ENCODE data around the gene USP17L27. TPM values are rescaled to one million over a fixed set of nuclear protein-coding genes. Genes with fewer than 3 reads are reported as not detected.
"Not testable (repeated sequence)": the region's sequence is repeated elsewhere in the genome, so short reads cannot be mapped to it uniquely, and the experiment has no call there.

USP17L27 gene, protein sequence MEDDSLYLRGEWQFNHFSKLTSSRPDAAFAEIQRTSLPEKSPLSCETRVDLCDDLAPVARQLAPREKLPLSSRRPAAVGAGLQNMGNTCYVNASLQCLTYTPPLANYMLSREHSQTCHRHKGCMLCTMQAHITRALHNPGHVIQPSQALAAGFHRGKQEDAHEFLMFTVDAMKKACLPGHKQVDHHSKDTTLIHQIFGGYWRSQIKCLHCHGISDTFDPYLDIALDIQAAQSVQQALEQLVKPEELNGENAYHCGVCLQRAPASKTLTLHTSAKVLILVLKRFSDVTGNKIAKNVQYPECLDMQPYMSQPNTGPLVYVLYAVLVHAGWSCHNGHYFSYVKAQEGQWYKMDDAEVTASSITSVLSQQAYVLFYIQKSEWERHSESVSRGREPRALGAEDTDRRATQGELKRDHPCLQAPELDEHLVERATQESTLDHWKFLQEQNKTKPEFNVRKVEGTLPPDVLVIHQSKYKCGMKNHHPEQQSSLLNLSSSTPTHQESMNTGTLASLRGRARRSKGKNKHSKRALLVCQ
- not detected in 2 replicates for total RNA-seq (ENCODE audit: low replicate concordance)

DNA sequence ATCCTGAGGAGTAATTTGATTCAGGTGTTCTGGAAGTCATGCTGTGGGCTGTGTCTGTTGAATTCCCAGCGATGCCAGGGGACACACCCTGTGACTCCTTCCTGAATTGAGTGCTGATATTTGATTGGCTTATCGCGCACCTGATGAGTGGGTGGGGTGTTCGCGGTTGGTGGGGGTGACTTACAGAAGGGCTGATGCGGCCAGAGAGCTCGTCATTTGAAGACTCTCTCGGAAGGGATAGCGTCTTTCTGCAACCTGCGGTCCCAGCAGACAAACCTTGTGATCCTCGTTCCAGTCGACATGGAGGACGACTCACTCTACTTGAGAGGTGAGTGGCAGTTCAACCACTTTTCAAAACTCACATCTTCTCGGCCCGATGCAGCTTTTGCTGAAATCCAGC lies at the start of gene USP17L27:
TSS of gene USP17L27 (plus strand) at position 301 of the 400 bp plus-strand sequence. CDS start at position 301, 0 bp downstream.
- H3K79me2 ChIP-seq (ENCODE audit: low read depth); H3K4me3 Mint-ChIP-seq; H3K9ac ChIP-seq; DNase-seq (ENCODE audit: low spot score); H3K27ac ChIP-seq; H4K20me1 ChIP-seq (ENCODE audit: low read depth); H3K27me3 Mint-ChIP-seq (ENCODE audit: insufficient read depth, low read depth); H3K36me3 ChIP-seq; H3K27me3 ChIP-seq; H3K4me1 Mint-ChIP-seq; H3K9me3 Mint-ChIP-seq; H2AFZ ChIP-seq (replicated peaks); H3K4me3 ChIP-seq; H3K9me3 ChIP-seq (ENCODE audit: low read depth); H3K4me2 ChIP-seq; H3K36me3 Mint-ChIP-seq; H3K4me1 ChIP-seq; H3F3A ChIP-seq (ENCODE audit: low read depth); H3K27ac Mint-ChIP-seq: not testable (repeated sequence)

DNA sequence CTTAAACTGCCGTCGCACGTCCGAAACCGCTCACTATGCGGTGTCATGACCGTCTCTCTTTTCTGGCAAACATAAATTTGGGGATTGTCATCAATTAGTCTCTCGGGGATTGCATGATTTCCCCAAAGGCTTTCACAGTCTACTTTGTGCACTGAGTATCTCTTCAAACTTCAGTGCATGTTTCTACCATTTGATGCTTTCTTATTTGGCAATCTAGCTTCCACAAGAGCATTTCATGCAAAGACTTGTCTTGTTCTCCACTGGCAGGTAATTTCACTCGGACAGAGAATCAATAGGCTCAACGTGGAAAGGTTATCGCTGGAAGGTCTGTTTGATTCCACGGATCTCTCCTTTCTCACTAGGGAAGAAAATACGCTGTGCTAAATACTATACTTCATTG lies 19.8 kb upstream of the USP17L27 start:
- H3K36me3 ChIP-seq; H3K4me1 Mint-ChIP-seq; H3F3A ChIP-seq (ENCODE audit: low read depth); H3K27ac Mint-ChIP-seq; H3K9me3 ChIP-seq (ENCODE audit: low read depth); H3K9me3 Mint-ChIP-seq; H3K4me3 Mint-ChIP-seq; H3K36me3 Mint-ChIP-seq; H3K27me3 Mint-ChIP-seq (ENCODE audit: insufficient read depth, low read depth); H2AFZ ChIP-seq (replicated peaks); H3K79me2 ChIP-seq (ENCODE audit: low read depth); H3K4me2 ChIP-seq; H3K4me3 ChIP-seq; H3K9ac ChIP-seq; H4K20me1 ChIP-seq (ENCODE audit: low read depth); DNase-seq (ENCODE audit: low spot score); H3K27me3 ChIP-seq; H3K27ac ChIP-seq; H3K4me1 ChIP-seq: not testable (repeated sequence)

DNA sequence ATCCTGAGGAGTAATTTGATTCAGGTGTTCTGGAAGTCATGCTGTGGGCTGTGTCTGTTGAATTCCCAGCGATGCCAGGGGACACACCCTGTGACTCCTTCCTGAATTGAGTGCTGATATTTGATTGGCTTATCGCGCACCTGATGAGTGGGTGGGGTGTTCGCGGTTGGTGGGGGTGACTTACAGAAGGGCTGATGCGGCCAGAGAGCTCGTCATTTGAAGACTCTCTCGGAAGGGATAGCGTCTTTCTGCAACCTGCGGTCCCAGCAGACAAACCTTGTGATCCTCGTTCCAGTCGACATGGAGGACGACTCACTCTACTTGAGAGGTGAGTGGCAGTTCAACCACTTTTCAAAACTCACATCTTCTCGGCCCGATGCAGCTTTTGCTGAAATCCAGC lies 19.1 kb upstream of the USP17L27 start, which contains the start of gene USP17L24:
TSS of gene USP17L24 (plus strand) at position 301 of the 400 bp plus-strand sequence. CDS start at position 301, 0 bp downstream.
- not testable (repeated sequence) for H3F3A ChIP-seq (ENCODE audit: low read depth); H3K9me3 ChIP-seq (ENCODE audit: low read depth); H3K4me2 ChIP-seq; H3K27ac Mint-ChIP-seq; H2AFZ ChIP-seq (replicated peaks); H3K9ac ChIP-seq; H3K4me1 Mint-ChIP-seq; H3K4me3 Mint-ChIP-seq; H3K27ac ChIP-seq; H3K27me3 ChIP-seq; H3K36me3 ChIP-seq; H3K27me3 Mint-ChIP-seq (ENCODE audit: insufficient read depth, low read depth); H3K4me3 ChIP-seq; H3K36me3 Mint-ChIP-seq; H4K20me1 ChIP-seq (ENCODE audit: low read depth); H3K79me2 ChIP-seq (ENCODE audit: low read depth); H3K9me3 Mint-ChIP-seq; H3K4me1 ChIP-seq; DNase-seq (ENCODE audit: low spot score)

DNA sequence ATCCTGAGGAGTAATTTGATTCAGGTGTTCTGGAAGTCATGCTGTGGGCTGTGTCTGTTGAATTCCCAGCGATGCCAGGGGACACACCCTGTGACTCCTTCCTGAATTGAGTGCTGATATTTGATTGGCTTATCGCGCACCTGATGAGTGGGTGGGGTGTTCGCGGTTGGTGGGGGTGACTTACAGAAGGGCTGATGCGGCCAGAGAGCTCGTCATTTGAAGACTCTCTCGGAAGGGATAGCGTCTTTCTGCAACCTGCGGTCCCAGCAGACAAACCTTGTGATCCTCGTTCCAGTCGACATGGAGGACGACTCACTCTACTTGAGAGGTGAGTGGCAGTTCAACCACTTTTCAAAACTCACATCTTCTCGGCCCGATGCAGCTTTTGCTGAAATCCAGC lies 14.3 kb upstream of the USP17L27 start, which contains the start of gene USP17L25:
TSS of gene USP17L25 (plus strand) at position 301 of the 400 bp plus-strand sequence. CDS start at position 301, 0 bp downstream.
- not testable (repeated sequence) for H3F3A ChIP-seq (ENCODE audit: low read depth); H4K20me1 ChIP-seq (ENCODE audit: low read depth); H3K36me3 Mint-ChIP-seq; H3K27ac ChIP-seq; H3K4me1 Mint-ChIP-seq; H3K27me3 ChIP-seq; H3K9me3 ChIP-seq (ENCODE audit: low read depth); H3K4me2 ChIP-seq; H3K79me2 ChIP-seq (ENCODE audit: low read depth); H3K4me3 ChIP-seq; H3K9me3 Mint-ChIP-seq; H2AFZ ChIP-seq (replicated peaks); H3K4me3 Mint-ChIP-seq; H3K36me3 ChIP-seq; H3K27me3 Mint-ChIP-seq (ENCODE audit: insufficient read depth, low read depth); H3K9ac ChIP-seq; H3K4me1 ChIP-seq; H3K27ac Mint-ChIP-seq; DNase-seq (ENCODE audit: low spot score)

DNA sequence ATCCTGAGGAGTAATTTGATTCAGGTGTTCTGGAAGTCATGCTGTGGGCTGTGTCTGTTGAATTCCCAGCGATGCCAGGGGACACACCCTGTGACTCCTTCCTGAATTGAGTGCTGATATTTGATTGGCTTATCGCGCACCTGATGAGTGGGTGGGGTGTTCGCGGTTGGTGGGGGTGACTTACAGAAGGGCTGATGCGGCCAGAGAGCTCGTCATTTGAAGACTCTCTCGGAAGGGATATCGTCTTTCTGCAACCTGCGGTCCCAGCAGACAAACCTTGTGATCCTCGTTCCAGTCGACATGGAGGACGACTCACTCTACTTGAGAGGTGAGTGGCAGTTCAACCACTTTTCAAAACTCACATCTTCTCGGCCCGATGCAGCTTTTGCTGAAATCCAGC lies 9.6 kb upstream of the USP17L27 start, which contains the start of gene USP17L26:
TSS of gene USP17L26 (plus strand) at position 301 of the 400 bp plus-strand sequence. CDS start at position 301, 0 bp downstream.
- not testable (repeated sequence) for H4K20me1 ChIP-seq (ENCODE audit: low read depth); H3K4me3 ChIP-seq; H2AFZ ChIP-seq (replicated peaks); H3K27me3 Mint-ChIP-seq (ENCODE audit: insufficient read depth, low read depth); H3K27ac Mint-ChIP-seq; H3K9me3 ChIP-seq (ENCODE audit: low read depth); H3K4me1 Mint-ChIP-seq; H3K36me3 ChIP-seq; H3K4me1 ChIP-seq; H3F3A ChIP-seq (ENCODE audit: low read depth); DNase-seq (ENCODE audit: low spot score); H3K4me2 ChIP-seq; H3K4me3 Mint-ChIP-seq; H3K9me3 Mint-ChIP-seq; H3K9ac ChIP-seq; H3K27me3 ChIP-seq; H3K79me2 ChIP-seq (ENCODE audit: low read depth); H3K27ac ChIP-seq; H3K36me3 Mint-ChIP-seq

- H3K4me2 ChIP-seq; H3K27me3 ChIP-seq; H3K4me1 Mint-ChIP-seq; H3K9ac ChIP-seq; H3F3A ChIP-seq (ENCODE audit: low read depth); H3K4me1 ChIP-seq; H3K9me3 Mint-ChIP-seq; H3K27me3 Mint-ChIP-seq (ENCODE audit: insufficient read depth, low read depth); H3K9me3 ChIP-seq (ENCODE audit: low read depth); H3K4me3 Mint-ChIP-seq; H3K36me3 ChIP-seq; H3K4me3 ChIP-seq; DNase-seq (ENCODE audit: low spot score); H3K79me2 ChIP-seq (ENCODE audit: low read depth); H3K27ac Mint-ChIP-seq; H3K36me3 Mint-ChIP-seq; H4K20me1 ChIP-seq (ENCODE audit: low read depth); H3K27ac ChIP-seq; H2AFZ ChIP-seq (replicated peaks): not testable (repeated sequence)
These were observed 4.8 kb upstream of the USP17L27 start, which contains the start of gene USP17L5 for GRCh38 chr4:9339103-9339502. Gene USP17L5 (plus strand): TSS chr4:9339403. CDS start chr4:9339403, 0 bp downstream.

DNA sequence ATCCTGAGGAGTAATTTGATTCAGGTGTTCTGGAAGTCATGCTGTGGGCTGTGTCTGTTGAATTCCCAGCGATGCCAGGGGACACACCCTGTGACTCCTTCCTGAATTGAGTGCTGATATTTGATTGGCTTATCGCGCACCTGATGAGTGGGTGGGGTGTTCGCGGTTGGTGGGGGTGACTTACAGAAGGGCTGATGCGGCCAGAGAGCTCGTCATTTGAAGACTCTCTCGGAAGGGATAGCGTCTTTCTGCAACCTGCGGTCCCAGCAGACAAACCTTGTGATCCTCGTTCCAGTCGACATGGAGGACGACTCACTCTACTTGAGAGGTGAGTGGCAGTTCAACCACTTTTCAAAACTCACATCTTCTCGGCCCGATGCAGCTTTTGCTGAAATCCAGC lies 4.6 kb downstream of the USP17L27 start, which contains the start of gene USP17L28:
TSS of gene USP17L28 (plus strand) at position 301 of the 400 bp plus-strand sequence. CDS start at position 301, 0 bp downstream.
- H3K36me3 ChIP-seq; H3K79me2 ChIP-seq (ENCODE audit: low read depth); H2AFZ ChIP-seq (replicated peaks); H3K36me3 Mint-ChIP-seq; H3F3A ChIP-seq (ENCODE audit: low read depth); H3K4me3 ChIP-seq; DNase-seq (ENCODE audit: low spot score); H3K4me1 Mint-ChIP-seq; H3K27ac Mint-ChIP-seq; H3K27ac ChIP-seq; H4K20me1 ChIP-seq (ENCODE audit: low read depth); H3K9ac ChIP-seq; H3K4me3 Mint-ChIP-seq; H3K9me3 ChIP-seq (ENCODE audit: low read depth); H3K27me3 Mint-ChIP-seq (ENCODE audit: insufficient read depth, low read depth); H3K9me3 Mint-ChIP-seq; H3K4me1 ChIP-seq; H3K27me3 ChIP-seq; H3K4me2 ChIP-seq: not testable (repeated sequence)

GRCh38 chr4:9350866-9351265 lies 6.9 kb downstream of the USP17L27 start:
- H3K4me1 Mint-ChIP-seq; H3K9me3 Mint-ChIP-seq; H3K27ac ChIP-seq; H3K27ac Mint-ChIP-seq; H3K9ac ChIP-seq; H3K27me3 ChIP-seq; H3K4me2 ChIP-seq; DNase-seq (ENCODE audit: low spot score); H2AFZ ChIP-seq (replicated peaks); H3K36me3 Mint-ChIP-seq; H4K20me1 ChIP-seq (ENCODE audit: low read depth); H3K4me3 ChIP-seq; H3K9me3 ChIP-seq (ENCODE audit: low read depth); H3K36me3 ChIP-seq; H3K4me1 ChIP-seq; H3K27me3 Mint-ChIP-seq (ENCODE audit: insufficient read depth, low read depth); H3F3A ChIP-seq (ENCODE audit: low read depth); H3K79me2 ChIP-seq (ENCODE audit: low read depth); H3K4me3 Mint-ChIP-seq: not testable (repeated sequence)

All from neural progenitor cell (in vitro differentiated cells).